PC-9 (cell line): ENCODE data around the gene TP53BP2. TPM values are rescaled to one million over a fixed set of nuclear protein-coding genes. Genes with fewer than 3 reads are reported as not detected.
A peak's percentile ranks its signal among the peaks of the same experiment; 100 is the strongest.
"Not testable (repeated sequence)": the region's sequence is repeated elsewhere in the genome, so short reads cannot be mapped to it uniquely, and the experiment has no call there.

Experiments
- BruUV-seq: library from RNA; stranded (reverse); fragments of 400-500 nt; replicated peaks from 2 replicates; lab custom pipeline; 2021; lab: Mats Ljungman, UMichigan
- CTCF ChIA-PET: fragments of 300-600 bp; sonication (Branson Sonifier 250); formaldehyde crosslinking; loops from one replicate; lab custom pipeline; 2022; ENCODE audit warnings: antibody characterized with exemption; lab: Charles Lee
- POLR2A ChIA-PET: fragments of 300-600 bp; sonication (Branson Sonifier 250); formaldehyde crosslinking; loops from one replicate; lab custom pipeline; 2022; ENCODE audit warnings: antibody characterized with exemption; ENCODE audit not compliant: unreplicated experiment; lab: Charles Lee
- DNase-seq, 2 experiments: peaks; one replicate each; pipeline versions ENCODE4 v3.0.0 to v3.0.0-alpha.2; 2015 to 2022; ENCODE audit warnings: mixed read lengths in 1 of 2
- H2AFZ ChIP-seq: fragments of 200-600 bp; sonication (generic); 2 replicates; pipeline ENCODE4 v1.8.1; 2017; ENCODE audit warnings: antibody characterized with exemption
- H3F3A ChIP-seq: fragments of 200-600 bp; sonication (generic); 2 replicates; pipeline ENCODE4 v1.8.1; 2017; ENCODE audit warnings: antibody characterized with exemption, mild to moderate bottlenecking, low read depth; ENCODE audit not compliant: insufficient read depth
- H3K27ac ChIP-seq: fragments of 200-600 bp; sonication (generic); 2 replicates; pipeline ENCODE4 v1.6.1; 2016; ENCODE audit warnings: mixed run types
- H3K27me3 ChIP-seq: fragments of 200-600 bp; sonication (generic); 2 replicates; pipeline ENCODE4 v1.6.1; 2016; ENCODE audit warnings: low read depth, mixed run types; ENCODE audit not compliant: insufficient read depth
- H3K36me3 ChIP-seq: fragments of 200-600 bp; sonication (generic); 2 replicates; pipeline ENCODE4 v1.6.1; 2016; ENCODE audit warnings: low read depth, mixed run types
- H3K4me1 ChIP-seq: fragments of 200-600 bp; sonication (generic); replicated peaks from 2 replicates; pipeline ENCODE4 v1.6.1; 2016; ENCODE audit warnings: mixed run types; ENCODE audit not compliant: insufficient read depth
- H3K4me2 ChIP-seq: fragments of 200-600 bp; sonication (generic); 2 replicates; pipeline ENCODE4 v1.6.1; 2017; ENCODE audit warnings: mixed run types
- H3K4me3 ChIP-seq: fragments of 200-600 bp; sonication (generic); 2 replicates; pipeline ENCODE4 v1.6.1; 2016; ENCODE audit warnings: mixed run types
- H3K79me2 ChIP-seq: fragments of 200-600 bp; sonication (generic); 2 replicates; pipeline ENCODE4 v1.6.1; 2017; ENCODE audit warnings: low read depth, mixed run types
- H3K9me2 ChIP-seq: fragments of 200-600 bp; sonication (generic); 2 replicates; pipeline ENCODE4 v1.8.1; 2017; ENCODE audit warnings: mild to moderate bottlenecking; ENCODE audit not compliant: insufficient read depth
- H3K9me3 ChIP-seq: fragments of 200-600 bp; sonication (generic); 2 replicates; pipeline ENCODE4 v1.8.1; 2016; ENCODE audit warnings: low read depth; ENCODE audit not compliant: insufficient read depth
- H4K20me1 ChIP-seq: fragments of 200-600 bp; sonication (generic); 2 replicates; pipeline ENCODE4 v1.8.1; 2017; ENCODE audit not compliant: insufficient read depth
- CTCF ChIP-seq: fragments of 200-600 bp; sonication (generic); conservative IDR thresholded peaks from 2 replicates; pipeline ENCODE4 v1.6.1; 2017; ENCODE audit warnings: mixed run types, antibody characterized with exemption, mild to moderate bottlenecking, moderate library complexity
- EZH2 ChIP-seq: fragments of 200-600 bp; sonication (generic); IDR thresholded peaks from 2 replicates; pipeline ENCODE4 v1.8.0; 2017; ENCODE audit warnings: antibody characterized with exemption, low read depth
- intact Hi-C: fragments of 100-400 bp; cut with micrococcal nuclease; formaldehyde crosslinking; loops from one replicate; pipeline ENCODE4 v1.10.0; 2022; ENCODE audit not compliant: unreplicated experiment
- total RNA-seq: library from RNA; stranded (reverse); gene quantifications from 2 replicates; pipeline ENCODE4 v1.2.3, GENCODE V29; 2021

The TP53BP2 gene
- total RNA-seq, 1 experiment from 2014 or later, result 63.1 TPM

GRCh38 chr1:223820515-223820858, 25.3 kb downstream of the TP53BP2 start:
- Histone ChIP-seq H3F3A (peaks cover 26% of the 10 kb centered on the region), H2AFZ (no peak overlapping the region), H3K79me2 (peaks cover 84% of the 10 kb centered on the region), H3K27ac (peak overlapping the region; percentile 80), H3K9me2 (no peaks in the 10 kb centered on the region), H3K9me3 (no peaks in the 10 kb centered on the region), H3K27me3 (no peaks in the 10 kb centered on the region), H3K36me3 (peaks cover 11% of the 10 kb centered on the region; the same call in 1 of the 2 replicates), H4K20me1 (no peaks in the 10 kb centered on the region), H3K4me3 (no peak overlapping the region), H3K4me2 (peak overlapping the region; percentile 48), H3K4me1 (peaks cover 43% of the 10 kb centered on the region)
- ChIA-PET CTCF (no interaction called here), POLR2A (interaction anchor here (0.6 kb wide), 1 partner anchor 67 kb away, joined by 6 read pairs; no protein-coding TSS in a partner anchor)
- intact Hi-C loops, result no loop called here
- no TSS peak for BruUV-seq
- no peak for DNase-seq
- TF ChIP-seq EZH2 (no peak), CTCF (no peak)

- peak; percentile 31 to 89 for DNase-seq
- Histone ChIP-seq H4K20me1 (no peaks in the 10 kb centered on the region), H3K27me3 (no peaks in the 10 kb centered on the region), H3K27ac (peak overlapping the region; percentile 80), H3K4me1 (peaks cover 43% of the 10 kb centered on the region), H3K4me3 (no peak overlapping the region), H3K9me3 (no peaks in the 10 kb centered on the region), H3K9me2 (no peaks in the 10 kb centered on the region), H2AFZ (no peak overlapping the region), H3K4me2 (peak overlapping the region; percentile 48), H3K36me3 (peaks cover 11% of the 10 kb centered on the region; the same call in 1 of the 2 replicates), H3K79me2 (peaks cover 84% of the 10 kb centered on the region), H3F3A (peaks cover 20% of the 10 kb centered on the region)
- TF ChIP-seq CTCF, result no peak
- TF ChIP-seq EZH2, result no peak
- no TSS peak for BruUV-seq
- ChIA-PET CTCF (no interaction called here), POLR2A (interaction anchor here (0.5 to 0.7 kb wide), 5 partner anchors 26 to 1784 kb away, joined by 3 to 4 read pairs (median 4); no protein-coding TSS in a partner anchor)
- intact Hi-C loops, result loop anchor here (2.0 to 10.0 kb wide), 2 partner anchors 27 to 235 kb away; no protein-coding TSS in a partner anchor
Observed at GRCh38 chr1:223819730-223820514, 25.8 kb downstream of the TP53BP2 start.

- H3K27me3 ChIP-seq, DNase-seq, H3K27ac ChIP-seq, CTCF ChIA-PET, H2AFZ ChIP-seq, POLR2A ChIA-PET, H4K20me1 ChIP-seq, H3K9me3 ChIP-seq, H3K4me2 ChIP-seq, H3K9me2 ChIP-seq, BruUV-seq, H3K4me3 ChIP-seq: not testable (repeated sequence)
- Histone ChIP-seq H3F3A (peaks cover 17% of the 10 kb centered on the region), H3K4me1 (peaks cover 32% of the 10 kb centered on the region), H3K36me3 (peaks cover 26% of the 10 kb centered on the region; the same call in 1 of the 2 replicates), H3K79me2 (peaks cover 68% of the 10 kb centered on the region)
- intact Hi-C loops, result loop anchor here (10.0 kb wide), 1 partner anchor 238 kb away; no protein-coding TSS in a partner anchor
Observed at GRCh38 chr1:223817265-223817664, 28.5 kb downstream of the TP53BP2 start.
